Liver (tissue), 3 donors: ENCODE measurements around the gene CAP2.

Experiments used
- EGR1 ChIP-seq, 2 donors: IDR thresholded peaks; 2 replicates each; pipeline ENCODE4 v1.6.1; 2016 to 2018; ENCODE audit warnings: antibody characterized with exemption in 2 of 2, low read depth in 2 of 2
- TAF1 ChIP-seq: conservative IDR thresholded peaks from 2 replicates; pipeline ENCODE4 v1.6.1; 2016; ENCODE audit warnings: antibody characterized with exemption, mild to moderate bottlenecking
- TF ChIP-seq, protein P1 (sequence below): fragments of 150-350 bp; IDR thresholded peaks from 2 replicates; pipeline ENCODE4 v1.5.1; 2017; ENCODE audit warnings: improper control_type of control experiment, low read depth, low read length; ENCODE audit not compliant: missing input control
- donor health status: healthy.
- donor health status: healthy.

DNA sequence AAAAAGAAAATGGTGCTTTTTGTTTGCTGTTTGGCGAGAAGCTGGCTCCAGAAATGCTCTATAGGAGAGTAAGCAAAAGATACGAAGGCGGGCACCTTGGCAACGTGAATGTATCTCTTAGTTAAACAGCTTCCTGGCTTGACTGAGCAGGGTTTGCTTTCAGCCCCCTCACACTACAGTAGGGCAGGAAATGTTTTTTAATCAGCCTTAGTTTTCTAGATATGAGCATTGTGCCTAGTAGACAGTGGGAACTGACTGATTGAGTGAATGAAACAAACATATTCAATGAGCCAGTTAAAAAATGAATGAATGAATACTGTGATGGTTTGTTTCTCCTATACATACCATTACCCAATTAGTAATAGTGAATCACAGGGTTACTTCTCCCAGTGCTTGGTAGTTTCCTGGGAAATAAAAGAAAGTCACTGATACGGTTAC is 19.9 kb downstream of the CAP2 start:
- TF ChIP-seq, protein P1, sequence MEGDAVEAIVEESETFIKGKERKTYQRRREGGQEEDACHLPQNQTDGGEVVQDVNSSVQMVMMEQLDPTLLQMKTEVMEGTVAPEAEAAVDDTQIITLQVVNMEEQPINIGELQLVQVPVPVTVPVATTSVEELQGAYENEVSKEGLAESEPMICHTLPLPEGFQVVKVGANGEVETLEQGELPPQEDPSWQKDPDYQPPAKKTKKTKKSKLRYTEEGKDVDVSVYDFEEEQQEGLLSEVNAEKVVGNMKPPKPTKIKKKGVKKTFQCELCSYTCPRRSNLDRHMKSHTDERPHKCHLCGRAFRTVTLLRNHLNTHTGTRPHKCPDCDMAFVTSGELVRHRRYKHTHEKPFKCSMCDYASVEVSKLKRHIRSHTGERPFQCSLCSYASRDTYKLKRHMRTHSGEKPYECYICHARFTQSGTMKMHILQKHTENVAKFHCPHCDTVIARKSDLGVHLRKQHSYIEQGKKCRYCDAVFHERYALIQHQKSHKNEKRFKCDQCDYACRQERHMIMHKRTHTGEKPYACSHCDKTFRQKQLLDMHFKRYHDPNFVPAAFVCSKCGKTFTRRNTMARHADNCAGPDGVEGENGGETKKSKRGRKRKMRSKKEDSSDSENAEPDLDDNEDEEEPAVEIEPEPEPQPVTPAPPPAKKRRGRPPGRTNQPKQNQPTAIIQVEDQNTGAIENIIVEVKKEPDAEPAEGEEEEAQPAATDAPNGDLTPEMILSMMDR: no peak
- no peak for TF ChIP-seq EGR1 (IDR thresholded peaks at IDR 0.05; ENCODE audit: low read depth in 2 of 2)
- TF ChIP-seq TAF1: no peak
